ENCODE measurements around the gene STK38L.

Gene STK38L

GRCh38 chr12:27303139-27304111, 59.3 kb downstream of the STK38L start:
- Histone ChIP-seq H3K4me3 (no peak overlapping the region), H3K27ac (no peak overlapping the region)

DNA sequence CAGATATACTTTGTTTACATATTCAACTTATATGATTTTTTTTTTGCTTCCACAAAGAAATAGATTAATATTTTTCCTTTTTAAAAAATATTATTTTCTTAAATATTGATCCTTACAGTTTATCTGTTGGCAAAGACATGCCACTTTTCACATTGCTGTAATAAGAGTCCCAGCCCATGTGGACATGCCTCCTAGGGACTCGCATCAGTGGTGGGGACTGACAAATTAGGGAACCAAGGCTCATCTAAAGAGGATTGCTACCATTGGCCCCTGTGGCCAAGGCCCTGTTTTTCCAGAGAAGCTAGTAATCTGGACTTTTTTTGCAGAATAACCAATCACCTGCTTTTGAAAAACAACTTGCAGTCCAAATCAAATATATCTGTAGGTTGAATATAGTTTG, 60.8 kb downstream of the STK38L start:
- H3K27ac ChIP-seq = no peak overlapping the region
- H3K4me3 ChIP-seq = no peak overlapping the region

DNA sequence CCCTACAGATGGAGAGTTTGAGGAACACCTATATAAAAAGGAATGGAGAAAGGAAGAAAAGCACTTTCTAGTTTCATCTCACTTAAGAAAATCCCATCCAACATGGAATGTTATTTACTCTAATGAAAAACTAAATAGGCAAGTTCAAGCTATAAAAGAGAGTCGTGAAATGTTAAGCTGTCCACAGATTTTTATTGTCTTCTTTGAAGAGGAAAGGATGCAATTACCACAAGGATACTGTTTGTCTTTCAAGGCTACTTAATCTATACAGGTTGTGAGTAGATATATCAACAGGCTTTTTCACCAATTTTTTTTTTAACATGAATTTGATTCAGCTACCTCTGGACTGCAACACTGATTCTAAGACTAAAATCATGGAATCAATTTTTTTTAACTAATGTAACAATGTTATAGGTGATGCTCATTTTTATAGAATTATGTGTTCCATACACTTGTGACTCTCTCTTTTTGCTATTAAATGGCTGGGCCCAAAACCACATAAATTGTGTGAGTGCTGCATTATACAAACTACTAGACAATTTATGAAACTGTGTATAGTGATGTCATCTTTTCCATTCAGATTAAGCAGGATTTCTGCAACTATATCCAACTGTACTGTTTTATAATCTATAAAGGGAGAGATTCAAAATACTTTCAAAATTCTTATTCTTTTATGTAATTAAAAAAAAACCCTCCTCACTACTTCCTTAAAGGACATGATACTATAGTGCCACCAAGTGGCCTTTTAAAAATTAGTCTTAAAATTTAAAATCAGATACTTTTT, 61.8 kb downstream of the STK38L start:
- Histone ChIP-seq H3K4me3 (no peak overlapping the region), H3K27ac (peak overlapping the region in 3 of 21 experiments; percentile 14 to 34 (median 26))

GRCh38 chr12:27309293-27309994, 65.4 kb downstream of the STK38L start:
- Histone ChIP-seq H3K27ac (no peak overlapping the region), H3K4me3 (no peak overlapping the region)

- Histone ChIP-seq H3K4me3 (no peak overlapping the region), H3K27ac (no peak overlapping the region)
These were observed 65.9 kb downstream of the STK38L start for GRCh38 chr12:27309995-27310315.

DNA sequence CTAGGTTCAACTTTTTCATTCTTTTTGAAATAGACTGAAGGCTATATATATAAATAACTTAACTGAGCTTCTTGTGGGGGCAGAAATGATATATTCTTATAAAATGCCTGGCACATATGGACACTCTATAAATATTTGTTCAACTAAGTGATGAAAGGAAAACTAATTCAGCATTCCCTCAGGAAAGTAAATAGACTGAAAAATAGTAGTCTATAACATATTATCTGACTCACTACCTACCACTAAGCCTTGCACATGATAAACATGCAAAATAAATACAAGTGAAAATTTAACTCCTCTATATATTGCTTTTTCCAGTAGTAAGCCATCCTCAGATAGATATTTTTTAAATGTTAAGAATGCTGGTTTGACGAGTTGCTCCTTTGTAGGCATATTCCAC, 72.9 kb downstream of the STK38L start:
- no peak overlapping the region for H3K4me3 ChIP-seq
- H3K27ac ChIP-seq = no peak overlapping the region

DNA sequence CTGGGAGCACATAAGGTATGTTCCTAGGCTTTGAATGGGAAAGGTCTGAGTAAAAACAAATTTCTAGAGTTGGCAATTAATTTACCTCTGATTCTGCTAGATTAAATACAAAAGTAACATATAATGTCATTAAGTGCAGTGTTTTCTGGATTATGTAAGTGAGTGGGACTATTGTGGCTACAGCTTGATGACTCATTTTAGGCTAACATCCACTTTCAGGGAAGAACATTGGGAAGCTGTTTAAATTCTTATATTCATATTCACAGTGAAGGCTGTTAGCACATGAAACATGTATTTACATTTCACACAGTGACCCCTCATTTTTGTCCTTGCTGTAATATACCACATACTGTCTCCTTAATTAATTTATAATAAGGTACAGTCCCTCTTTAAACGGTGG, 75.3 kb downstream of the STK38L start:
- no peak overlapping the region for H3K4me3 ChIP-seq
- H3K27ac ChIP-seq = peak overlapping the region in 1 of 21 experiments; percentile 46

DNA sequence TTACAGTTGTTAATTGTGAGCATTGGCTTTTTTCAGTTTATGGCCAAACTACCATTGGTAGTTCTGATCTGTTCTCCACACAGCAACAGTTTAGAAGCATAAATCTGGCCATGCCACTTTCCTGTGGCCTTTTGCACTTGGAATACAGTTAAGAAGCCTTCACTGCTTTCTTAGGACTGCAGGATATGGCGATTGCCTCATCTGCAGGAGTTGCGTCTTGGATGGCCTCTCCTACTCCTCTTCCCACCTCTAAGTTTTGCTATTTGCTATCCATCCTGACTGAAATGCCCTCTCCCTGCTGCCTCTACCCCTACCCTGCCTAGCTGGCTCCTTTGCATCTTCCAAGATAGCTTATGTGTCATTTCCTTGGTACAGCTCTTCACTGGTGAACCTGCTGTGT, 75.8 kb downstream of the STK38L start:
- Histone ChIP-seq H3K27ac (peak overlapping the region in 2 of 21 experiments; percentile 11 to 46), H3K4me3 (no peak overlapping the region)

GRCh38 chr12:27324530-27324929, 80.4 kb downstream of the STK38L start:
- H3K27ac ChIP-seq = no peak overlapping the region
- H3K4me3 ChIP-seq = no peak overlapping the region

- Histone ChIP-seq H3K4me3 (no peak overlapping the region), H3K27ac (peak overlapping the region in 19 of 21 experiments; percentile 7 to 90 (median 74))
These were observed 86.8 kb downstream of the STK38L start for GRCh38 chr12:27330846-27331245.

DNA sequence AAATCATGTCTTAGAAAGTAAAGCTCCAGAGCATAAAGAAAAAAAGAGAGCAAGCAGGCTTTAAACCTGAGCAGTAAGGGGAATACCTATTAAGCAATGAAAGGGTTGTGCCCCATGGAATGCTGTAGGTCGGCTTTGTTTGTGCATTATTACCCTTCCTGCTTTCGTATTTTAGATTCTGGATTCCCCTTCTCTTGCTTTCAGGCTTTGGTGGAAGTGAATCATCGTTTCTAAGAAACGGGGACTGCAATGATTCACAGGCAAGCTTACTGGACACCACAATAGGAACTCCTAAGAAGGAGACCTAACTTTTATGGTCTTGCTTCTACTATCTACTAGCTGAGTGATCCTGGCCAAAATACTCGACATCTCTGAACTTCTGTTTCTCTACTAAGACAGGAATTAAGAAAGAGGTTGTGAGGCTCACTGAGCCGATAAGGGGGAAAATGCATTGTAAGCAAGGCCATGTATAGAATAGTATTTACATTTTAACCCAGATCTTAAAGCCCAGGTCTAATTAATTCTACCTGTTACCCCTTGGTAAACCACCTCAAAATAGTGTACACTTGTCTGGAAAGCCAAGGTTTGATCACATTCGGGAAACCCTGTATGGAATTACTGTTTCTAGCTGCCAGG, 87.3 kb downstream of the STK38L start:
- peak overlapping the region in 2 of 7 experiments; percentile 65 to 86 for H3K4me3 ChIP-seq

GRCh38 chr12:27331927-27332324, 87.8 kb downstream of the STK38L start:
- H3K4me3 ChIP-seq = peak overlapping the region in 6 of 7 experiments; percentile 65 to 86 (median 74)
- peak overlapping the region in 20 of 21 experiments; percentile 4 to 90 (median 78) for H3K27ac ChIP-seq

More for the DNA sequence above, 87.3 kb downstream of the STK38L start:
- H3K27ac ChIP-seq = peak overlapping the region in 19 of 21 experiments; percentile 7 to 90 (median 78)

DNA sequence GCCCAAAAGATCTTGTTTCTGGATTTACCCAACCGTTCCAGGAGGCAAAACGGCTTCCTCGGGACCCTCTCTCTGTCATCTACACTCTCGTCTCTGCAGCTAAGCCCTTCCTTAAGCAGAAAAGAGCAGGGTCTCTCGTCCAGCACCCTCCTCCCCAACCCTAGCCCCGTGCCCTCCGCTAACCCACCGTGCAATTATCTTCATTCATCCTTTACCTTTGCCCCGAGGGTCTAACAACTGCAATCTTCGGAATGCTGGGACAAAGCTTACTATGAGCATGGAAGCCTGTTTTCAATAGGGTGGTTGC, 88.3 kb downstream of the STK38L start:
- peak overlapping the region; percentile 4 to 90 (median 78) for H3K27ac ChIP-seq
- peak overlapping the region; percentile 65 to 86 (median 75) for H3K4me3 ChIP-seq

- Histone ChIP-seq H3K4me3 (peak within 1 kb of the TSS; percentile 65 to 86 (median 75)), H3K27ac (peak within 1 kb of the TSS; percentile 54 to 90 (median 78))
These were observed 88.8 kb downstream of the STK38L start, which contains the start of gene BMAL2 for GRCh38 chr12:27332714-27333402. Gene BMAL2, plus strand, starts transcription at chr12:27332836. Its CDS starts 237 bp downstream, at chr12:27333073.

GRCh38 chr12:27333403-27334009, 89.4 kb downstream of the STK38L start:
- H3K4me3 ChIP-seq = peak overlapping the region; percentile 65 to 86 (median 75)
- peak overlapping the region in 20 of 21 experiments; percentile 45 to 90 (median 78) for H3K27ac ChIP-seq

- peak overlapping the region in 9 of 21 experiments; percentile 58 to 86 (median 78) for H3K27ac ChIP-seq
- peak overlapping the region in 6 of 7 experiments; percentile 65 to 86 (median 76) for H3K4me3 ChIP-seq
These were observed 90.1 kb downstream of the STK38L start for GRCh38 chr12:27334042-27334720.

GRCh38 chr12:27334721-27335082, 90.6 kb downstream of the STK38L start:
- peak overlapping the region in 3 of 21 experiments; percentile 15 to 66 (median 32) for H3K27ac ChIP-seq
- H3K4me3 ChIP-seq = no peak overlapping the region
